GM21360 (cell line): ENCODE measurements around the gene C5orf47.
"Not testable (repeated sequence)": the region's sequence is repeated elsewhere in the genome, so short reads cannot be mapped to it uniquely, and the experiment has no call there.

Experiments used
- ATAC-seq: cut with Tn5 transposase; IDR thresholded peaks from one replicate; pipeline ENCODE4 v1.9.1; 2021; ENCODE audit warnings: mild to moderate bottlenecking, moderate library complexity; ENCODE audit not compliant: unreplicated experiment

C5orf47 gene

DNA sequence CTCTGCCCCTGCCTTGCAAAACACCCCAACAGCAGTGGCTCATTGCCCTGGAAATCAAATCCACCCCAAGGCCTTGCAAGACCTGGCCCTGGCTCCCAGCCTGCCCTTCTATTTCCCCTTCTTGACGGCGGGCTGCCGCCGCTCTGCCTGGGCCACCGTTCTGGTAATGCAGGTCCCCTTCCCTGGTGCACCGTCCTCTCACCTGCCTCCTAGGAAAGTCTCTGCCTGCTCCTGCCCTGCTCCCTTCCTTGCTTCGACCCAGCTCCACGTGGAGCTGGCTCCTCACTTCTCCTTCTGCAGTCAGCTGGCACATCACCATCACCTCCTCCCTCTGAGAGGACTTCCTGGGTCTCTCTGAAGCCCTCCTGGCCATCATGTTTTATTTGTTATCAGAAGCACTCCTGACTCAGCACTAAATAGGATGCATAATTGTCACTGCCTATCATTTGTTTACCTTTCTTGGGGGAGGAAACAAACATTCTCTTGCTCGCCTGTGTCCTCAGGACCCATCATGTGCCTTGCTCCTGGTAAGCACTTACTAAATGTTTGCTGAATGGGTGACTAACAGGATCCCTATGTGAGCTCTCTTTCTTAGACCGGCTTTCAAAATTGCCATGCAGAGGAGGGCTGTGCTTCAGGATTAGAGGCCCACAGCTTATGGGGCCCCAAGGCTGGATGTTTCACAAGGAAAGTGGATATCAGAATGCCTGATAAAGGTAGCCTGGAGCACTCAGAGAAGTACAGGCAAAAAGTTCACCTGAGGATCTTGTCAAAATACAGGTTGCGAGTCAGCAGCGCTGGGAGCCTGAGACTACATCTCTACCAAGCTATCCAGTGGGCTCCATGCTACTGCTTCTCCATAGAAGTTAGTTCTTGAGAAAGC is 19.6 kb upstream of the C5orf47 start:
- ATAC-seq = no peak

DNA sequence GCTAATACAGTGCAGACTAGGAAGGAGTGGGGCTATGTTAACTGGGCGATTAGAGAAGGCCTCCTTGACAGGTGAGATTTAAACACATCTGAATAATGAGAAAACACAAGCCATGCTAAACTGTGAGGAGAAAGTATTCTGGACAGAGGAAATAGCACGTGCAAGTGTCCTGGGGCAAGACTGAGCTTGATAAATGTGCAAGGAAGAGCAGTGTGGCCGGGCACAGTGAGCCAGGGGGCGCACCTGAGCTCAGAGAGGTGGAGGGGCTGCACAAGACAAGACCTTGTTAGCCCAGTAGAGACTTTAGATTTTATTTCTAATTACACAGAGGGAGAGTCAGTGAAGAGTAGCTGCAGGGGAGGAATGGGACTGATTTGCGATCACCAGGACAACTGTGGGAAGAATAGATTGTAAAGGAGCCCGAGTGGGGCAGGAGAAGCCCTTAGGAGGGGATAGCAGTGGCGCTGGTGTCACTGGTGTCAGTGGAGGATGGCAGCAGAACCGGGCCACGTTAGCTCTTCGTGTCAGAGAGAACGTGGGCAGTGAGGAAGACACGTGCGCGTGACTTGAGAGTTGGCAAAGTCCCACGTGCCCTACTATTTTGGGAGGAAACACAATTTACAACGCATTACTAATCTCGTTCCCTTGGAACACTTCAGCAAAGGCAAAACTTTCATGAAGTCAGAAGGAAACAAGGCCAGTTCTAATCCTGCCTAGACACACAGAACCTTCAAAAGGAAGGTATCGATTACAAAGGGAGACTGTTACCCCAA is 17.9 kb upstream of the C5orf47 start:
- ATAC-seq = no peak

DNA sequence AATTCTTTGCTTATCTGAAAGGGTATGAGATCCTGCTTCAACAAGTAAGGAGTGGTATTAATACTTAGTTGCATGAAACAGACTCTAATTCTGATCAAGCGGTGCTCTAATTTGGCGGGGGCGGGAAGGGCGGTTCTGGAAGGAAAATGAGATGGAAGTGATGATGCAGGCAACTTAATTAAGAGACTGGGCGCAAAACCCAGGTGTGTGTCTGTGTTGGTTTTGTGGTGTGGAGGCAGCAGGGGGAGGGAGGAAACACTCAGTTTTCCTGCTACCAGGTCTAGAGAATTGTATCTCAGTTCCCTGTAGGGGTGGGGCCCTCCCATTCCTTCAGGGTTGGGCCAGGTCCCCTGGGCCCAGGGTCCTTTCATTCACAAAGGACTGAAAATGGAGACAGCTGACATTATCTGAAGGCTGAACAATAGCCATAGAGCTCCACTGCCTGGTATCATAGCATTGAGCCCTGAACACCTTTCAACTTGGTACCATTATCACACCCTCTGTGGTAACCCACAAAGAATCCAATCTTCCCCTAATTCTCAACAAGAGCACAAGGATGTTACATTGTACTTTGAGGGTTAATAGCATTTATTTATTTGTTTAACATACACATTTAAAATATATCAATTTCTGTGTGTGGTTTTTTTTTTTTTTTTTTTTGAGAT is 17.2 kb upstream of the C5orf47 start:
- no peak for ATAC-seq

DNA sequence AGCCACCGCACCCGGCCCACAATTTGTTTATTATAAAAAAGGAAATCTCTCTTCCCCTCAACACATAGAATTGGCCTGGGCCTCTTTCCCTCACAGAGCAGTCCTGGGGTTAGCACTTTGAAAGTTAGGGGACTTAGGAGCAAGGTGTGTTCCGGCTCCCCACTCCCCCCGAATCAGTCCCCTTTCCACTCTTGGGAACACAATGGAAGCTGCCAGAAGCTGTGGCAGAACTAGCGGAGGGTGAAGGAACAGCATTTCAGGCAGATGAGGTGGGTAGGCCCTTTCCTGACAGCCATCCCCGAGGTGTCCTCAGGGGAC is 16.4 kb upstream of the C5orf47 start:
- no peak for ATAC-seq

DNA sequence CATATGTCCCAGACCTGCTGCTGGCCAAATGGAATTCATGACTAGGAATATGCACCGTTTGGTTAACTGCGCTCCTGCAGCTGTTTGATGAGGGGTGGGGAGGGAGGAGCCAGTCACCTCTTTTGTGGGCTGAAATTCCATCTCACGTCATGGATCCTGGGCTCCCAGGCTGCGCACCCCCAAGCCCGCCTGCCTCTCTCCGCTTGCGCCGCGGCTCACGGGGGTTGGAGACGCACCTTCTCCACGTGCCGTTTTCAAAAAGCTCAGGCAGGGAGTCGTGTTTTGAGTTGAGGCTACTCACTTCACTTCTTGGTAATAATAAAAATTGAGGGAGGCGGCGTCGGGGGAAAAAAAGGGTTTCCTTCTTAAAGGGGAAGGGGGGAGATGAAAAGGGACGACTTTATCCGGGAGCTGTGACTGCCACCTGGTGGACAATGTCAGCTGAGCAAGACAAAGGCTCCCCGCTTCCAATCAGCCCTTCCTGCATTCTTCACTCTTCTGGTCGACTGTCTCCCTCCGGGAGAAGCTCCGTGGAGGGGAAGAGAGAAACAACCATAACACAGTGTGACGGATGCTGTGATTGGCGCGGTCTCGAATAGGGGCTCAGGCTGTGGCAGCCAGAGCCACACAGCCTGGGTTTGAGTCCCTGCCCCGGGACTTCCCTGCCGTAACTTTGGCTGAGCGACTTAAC is 15.9 kb upstream of the C5orf47 start:
- peak; percentile 70 for ATAC-seq

DNA sequence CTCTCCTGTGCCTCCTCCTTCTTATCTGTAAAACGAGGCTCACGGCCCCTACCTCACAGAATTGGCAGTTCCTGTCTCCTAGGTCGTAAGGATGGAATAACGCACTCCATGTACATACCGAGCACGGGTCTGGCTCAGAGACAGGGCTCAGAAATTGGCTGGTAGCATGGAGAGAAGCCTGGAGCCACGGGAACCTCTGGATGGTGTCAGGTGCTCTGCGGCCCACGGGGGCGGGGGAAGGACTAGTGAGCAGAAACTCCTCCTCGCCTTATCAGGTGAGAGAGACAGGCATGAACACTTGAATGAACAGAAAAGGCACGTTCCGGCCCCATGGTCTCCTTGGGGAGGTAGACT is 15.4 kb upstream of the C5orf47 start:
- peak; percentile 32 for ATAC-seq

DNA sequence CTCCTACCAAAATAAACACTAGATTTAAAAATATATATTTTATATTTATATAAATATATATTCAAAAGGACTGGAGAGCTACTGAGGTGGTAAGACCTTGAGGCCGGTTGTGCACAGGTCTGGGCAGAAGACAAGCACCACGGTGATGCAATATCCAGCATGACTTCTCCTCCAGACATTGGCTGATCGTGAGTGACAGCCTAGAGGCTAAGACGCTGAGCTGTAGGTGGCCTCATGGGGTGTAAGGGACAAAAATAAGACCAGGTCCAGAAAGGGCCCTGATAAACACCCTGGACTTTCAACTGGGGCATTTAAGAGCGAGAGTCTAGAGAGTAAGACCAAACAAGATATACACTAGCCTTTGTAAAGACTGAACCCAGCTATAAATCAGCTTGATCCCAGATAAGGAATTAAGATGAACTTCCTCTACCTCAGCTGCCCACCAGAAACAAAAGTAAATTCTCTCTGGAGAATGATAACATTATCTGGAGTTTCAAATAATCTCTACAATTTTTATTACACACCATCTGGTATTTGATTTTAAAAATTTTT is 14.2 kb upstream of the C5orf47 start:
- ATAC-seq = no peak

DNA sequence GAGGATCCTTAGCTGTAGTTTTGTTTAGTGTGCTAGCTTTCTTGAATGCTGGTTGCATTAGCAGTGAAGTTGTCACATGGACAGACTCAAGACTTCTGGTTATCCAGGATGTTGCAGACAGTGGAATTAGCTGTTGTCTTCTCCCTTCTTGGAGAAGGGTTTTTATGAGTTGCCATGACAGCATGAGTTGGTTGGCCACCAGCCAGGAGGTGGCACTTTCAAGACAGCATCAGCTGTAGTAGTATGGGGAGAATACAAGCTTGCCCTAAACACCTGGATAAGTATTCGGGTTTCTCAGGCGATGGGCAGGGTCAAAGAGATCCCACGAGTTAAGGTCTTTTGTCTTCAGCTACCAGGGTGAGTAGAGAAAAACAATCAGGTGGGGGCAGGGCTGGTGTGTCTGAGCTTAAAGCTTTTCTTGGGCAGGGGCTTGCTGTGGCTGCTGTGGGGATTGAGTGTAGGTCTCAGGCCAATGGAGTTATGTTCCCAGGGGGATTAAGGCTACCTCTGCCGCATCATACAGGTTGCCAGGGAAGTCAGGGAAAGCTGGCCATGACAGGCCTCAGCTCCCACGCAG is 7.7 kb upstream of the C5orf47 start:
- no peak for ATAC-seq

DNA sequence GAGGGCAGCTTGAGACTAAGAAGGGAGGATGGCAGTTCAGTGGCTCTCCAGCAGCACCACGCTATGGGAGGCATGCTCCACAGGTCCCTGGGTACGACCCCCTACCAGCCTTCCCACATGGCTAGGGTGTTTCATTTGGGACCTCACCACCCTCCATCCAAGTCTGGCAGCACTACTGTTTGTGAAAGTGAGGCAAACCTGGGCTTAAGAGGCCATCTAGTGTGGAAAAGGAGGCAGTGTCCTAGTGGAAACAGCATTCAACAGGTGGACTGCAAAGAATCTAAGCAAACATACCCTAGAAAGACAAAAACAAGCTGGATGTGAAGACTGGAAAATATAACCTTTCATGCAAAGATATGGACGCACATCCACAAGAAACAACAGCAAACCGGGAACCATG is 4.8 kb upstream of the C5orf47 start:
- no peak for ATAC-seq

DNA sequence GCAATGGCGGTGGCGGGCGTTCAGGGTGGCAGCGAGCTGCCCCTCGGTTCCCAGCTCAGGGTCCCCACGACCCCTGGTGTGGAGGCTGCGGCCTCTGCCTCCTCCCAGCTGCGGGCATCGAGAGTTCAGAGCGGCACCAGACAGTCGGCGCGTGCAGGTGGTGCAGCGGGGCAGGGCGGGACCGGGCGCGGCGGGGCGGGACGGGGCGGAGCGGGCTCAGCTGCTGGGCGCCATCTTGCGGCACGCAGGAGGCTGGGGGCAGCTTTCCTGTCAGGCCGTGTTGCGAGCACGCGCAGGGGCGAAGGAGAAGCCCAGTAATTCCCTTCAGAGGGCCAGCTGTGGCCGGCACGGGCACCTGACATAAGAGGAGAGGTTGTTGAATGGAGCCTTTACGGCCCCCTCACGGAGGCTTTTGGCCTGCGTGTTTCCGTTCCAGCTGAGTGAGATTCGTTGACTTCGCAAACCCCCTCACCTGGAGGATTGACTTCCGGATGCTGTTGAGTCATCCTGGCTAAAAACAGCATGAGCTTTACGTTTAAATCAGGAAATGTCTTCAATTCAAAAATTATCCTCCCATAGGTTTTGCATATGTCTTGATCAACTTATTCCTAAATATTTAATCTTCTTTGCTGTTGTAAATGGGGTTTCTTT is 587 bp downstream of the C5orf47 start:
- ATAC-seq = no peak

DNA sequence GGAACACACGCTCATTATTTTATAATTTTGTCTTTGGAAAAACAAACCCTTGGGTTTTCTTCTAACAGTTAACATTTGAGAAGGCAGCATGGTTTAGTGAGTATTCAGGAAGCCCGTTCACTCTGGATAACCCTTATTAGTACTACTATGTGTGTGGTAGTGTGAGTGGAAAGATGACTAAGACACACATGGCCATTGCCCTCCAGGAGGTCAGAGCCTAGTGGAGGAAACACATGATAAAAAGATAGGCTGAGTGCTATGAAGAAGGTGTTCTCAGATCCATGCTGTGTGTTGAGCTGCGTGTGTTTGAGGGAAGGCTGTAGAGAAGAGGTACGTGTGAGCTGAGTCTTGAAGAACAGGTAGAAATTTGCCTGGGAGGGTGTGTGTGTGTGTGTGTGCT is 8.4 kb downstream of the C5orf47 start:
- ATAC-seq = no peak

DNA sequence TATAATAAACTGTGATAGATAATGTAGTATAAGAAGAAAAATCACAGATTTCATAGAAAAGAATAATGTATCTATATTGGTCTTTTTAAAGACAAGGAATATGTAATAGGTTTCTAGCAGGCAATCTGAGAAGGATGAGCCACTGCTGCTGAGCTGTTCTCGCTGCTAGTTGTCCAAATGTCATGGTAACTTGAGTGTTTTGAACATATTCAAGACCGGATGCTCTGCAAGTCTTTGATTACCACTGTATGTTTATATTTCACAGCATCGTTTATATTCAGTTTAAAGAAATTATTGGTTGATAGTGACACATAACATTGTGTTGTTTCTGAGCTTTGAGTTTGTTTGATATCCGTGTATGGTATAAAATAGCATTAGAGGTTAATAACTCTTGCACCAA is 9.6 kb downstream of the C5orf47 start:
- no peak for ATAC-seq

DNA sequence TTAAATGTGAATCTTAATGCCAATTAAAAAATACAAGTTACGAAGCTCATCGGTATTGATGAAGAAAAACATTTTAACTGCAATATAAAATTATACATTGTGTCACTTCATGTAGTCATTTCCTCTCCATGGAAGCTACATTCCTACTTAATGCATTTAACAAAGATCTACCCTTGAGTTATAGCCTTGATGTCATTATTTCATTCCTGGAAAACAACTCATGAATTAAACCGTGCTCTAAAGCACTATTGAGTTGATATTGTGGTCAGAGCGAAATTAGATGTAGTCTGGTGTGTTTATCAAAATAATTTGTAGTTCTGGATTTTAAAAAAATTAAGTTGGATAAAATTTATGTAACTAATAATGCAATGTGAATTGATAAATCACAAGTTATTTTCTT is 11.1 kb downstream of the C5orf47 start:
- ATAC-seq = no peak

DNA sequence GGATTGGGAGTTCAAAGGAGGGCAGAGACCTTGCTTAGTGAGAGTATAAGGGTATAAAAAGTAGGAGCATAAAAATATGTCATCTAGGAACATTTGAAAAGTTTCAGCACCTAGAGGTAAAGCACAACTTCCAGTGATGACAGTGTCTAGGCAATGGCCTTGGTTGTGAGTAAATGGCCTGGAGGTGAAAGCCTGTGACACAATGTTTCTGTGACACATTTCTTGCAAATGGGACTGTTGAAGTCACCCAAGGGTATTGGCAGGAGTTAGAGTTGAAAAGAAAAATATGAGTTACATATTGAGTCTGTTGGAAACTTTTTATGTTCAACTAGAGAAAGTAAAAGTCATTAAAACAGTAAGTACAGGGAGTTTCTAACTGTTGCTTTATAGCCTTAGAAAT is 14.8 kb downstream of the C5orf47 start:
- no peak for ATAC-seq

DNA sequence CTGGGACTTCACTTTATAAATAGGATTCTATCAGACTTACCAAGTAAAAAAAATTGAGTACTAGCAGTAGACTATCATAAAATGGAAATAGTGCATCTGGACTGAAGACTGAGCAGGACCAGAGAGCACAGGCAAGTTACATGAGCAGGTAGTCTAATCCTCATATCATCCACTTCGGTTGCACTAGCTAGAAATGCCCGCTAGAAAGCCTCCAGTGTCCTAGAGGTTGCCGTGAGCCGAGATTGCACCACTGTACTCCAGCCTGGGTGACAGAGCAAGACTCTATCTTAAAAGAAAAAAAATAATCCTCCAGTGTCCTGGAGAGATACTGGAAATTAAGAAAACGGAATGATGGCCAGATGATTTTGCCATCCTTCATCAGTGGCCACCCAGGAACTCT is 20.0 kb downstream of the C5orf47 start:
- no peak for ATAC-seq

DNA sequence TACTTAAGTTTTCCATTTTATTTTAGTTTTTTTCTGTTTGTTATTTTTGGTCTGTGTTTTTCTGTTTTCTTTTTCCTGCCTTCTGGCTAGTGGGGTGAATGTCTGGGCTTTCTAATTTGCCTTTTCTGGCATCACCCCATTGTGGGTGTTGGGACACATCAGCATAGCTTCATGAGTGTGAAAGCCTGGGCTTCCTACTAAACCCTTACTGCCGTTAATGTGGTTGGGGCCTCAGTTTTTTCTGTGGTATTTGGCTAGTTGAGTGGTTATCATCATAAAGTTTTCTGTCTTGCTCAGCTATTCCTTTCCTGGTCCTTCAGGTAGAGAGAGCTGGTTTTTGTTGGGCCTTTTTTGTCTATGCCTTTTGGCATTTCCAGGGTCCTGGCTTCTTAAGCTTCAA is 21.4 kb downstream of the C5orf47 start:
- ATAC-seq = no peak

DNA sequence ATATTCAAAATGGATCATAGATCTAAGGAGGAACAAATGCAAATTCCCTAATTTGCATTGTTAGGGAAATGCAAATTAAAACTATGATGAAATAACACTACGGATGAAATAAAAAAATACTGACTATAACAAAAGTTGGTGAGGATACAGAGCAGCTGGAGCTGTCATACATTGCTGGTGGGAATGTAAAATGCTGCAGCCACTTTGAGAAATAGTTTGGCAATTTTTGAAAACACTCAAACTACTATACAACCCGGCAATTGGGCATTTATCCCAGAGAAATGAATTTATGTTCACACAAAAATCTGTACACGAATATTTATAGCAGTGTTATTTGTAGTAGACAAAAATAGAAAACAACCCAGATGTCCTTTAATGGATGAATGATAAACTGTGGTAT is 22.5 kb downstream of the C5orf47 start:
- ATAC-seq = no peak

DNA sequence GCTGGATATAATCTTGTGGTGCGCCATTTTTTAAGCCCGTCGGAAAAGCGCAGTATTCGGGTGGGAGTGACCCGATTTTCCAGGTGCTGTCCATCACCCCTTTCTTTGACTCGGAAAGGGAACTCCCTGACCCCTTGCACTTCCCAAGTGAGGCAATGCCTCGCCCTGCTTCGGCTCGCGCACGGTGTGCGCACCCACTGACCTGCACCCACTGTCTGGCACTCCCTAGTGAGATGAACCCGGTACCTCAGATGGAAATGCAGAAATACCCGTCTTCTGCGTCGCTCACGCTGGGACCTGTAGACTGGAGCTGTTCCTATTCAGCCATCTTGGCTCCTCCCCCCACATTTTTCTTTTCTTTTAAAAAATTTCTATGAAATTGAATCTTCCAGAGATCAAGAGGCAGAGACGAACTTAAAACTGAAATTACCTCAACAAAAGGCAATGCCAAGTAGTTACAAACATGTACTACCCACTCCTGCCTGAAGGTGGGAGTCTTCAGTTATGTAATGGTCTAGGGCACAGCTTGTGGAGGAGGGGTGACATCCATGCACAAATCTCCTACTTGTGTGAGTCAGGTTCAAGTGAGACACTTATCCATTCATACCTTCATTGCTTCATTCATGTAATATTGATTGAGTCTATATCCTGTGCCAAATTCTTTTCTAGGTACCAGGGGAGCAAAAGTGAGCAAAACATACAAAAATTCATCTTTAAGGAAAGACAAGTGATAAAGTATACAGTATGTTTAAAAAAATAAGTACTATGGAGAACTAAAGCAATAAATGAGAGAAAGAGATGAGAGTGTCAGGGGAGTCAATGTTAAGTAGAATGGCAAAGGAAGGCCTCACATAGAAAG is 31.3 kb downstream of the C5orf47 start:
- not testable (repeated sequence) for ATAC-seq

DNA sequence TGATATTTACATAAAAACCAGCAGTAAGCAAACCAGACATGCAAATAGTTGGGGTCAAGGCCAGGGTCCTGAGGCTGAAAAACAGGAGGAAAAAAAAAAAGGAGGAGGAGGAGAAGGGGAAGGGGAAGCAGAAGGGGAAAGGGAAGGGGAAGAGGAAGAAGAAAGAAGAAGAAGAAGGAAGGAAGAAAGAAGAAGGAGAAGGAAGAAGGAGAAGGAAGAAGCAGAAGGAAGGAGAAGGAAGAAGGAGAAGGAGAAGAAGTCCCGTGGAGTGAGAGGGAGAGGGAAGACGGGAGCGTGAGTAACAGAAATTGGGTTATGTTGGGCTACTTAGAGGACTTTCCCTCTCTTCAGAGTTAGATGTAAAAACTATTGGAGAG is 31.9 kb downstream of the C5orf47 start:
- ATAC-seq = no peak
